Activated CD4-positive, alpha-beta T cell treated with anti-CD3 and anti-CD28 coated beads, Interleukin-2, amount 10 ng/mL, durations not matched to agents 7 days and 5 days (primary cell): ENCODE data around the gene NFKBIA. TPM values are rescaled to one million over a fixed set of nuclear protein-coding genes. Genes with fewer than 3 reads are reported as not detected.
"Not testable (repeated sequence)": the region's sequence is repeated elsewhere in the genome, so short reads cannot be mapped to it uniquely, and the experiment has no call there.

ENCODE experiments used
- CTCF ChIA-PET: fragments of 350-600 bp; sonication (Branson Sonifier 250); formaldehyde crosslinking; loops from one replicate; lab custom pipeline; 2021; ENCODE audit warnings: antibody characterized with exemption; lab: Charles Lee
- POLR2A ChIA-PET: fragments of 350-600 bp; sonication (Branson Sonifier 250); formaldehyde crosslinking; loops from one replicate; lab custom pipeline; 2021; ENCODE audit warnings: antibody characterized with exemption; lab: Charles Lee
- DNase-seq: peaks from one replicate; pipeline ENCODE4 v3.0.0-alpha.2; 2020
- H3K27ac Mint-ChIP-seq: one replicate; pipeline ENCODE4 v1.8.0; 2021; ENCODE audit warnings: mild to moderate bottlenecking, moderate library complexity, mixed read lengths
- H3K27me3 Mint-ChIP-seq: one replicate; pipeline ENCODE4 v1.8.0; 2021; ENCODE audit warnings: mixed read lengths
- H3K36me3 Mint-ChIP-seq: one replicate; pipeline ENCODE4 v1.8.0; 2021; ENCODE audit warnings: low read depth, mixed read lengths
- H3K4me1 Mint-ChIP-seq: one replicate; pipeline ENCODE4 v1.8.0; 2021; ENCODE audit warnings: mixed read lengths
- H3K4me3 Mint-ChIP-seq: one replicate; pipeline ENCODE4 v1.8.0; 2021; ENCODE audit warnings: mild to moderate bottlenecking, moderate library complexity, mixed read lengths
- H3K9me3 Mint-ChIP-seq: one replicate; pipeline ENCODE4 v1.8.0; 2021; ENCODE audit warnings: mixed read lengths
- total RNA-seq, 2 experiments: library from RNA; stranded (reverse); gene quantifications; one replicate each; pipeline ENCODE4 v1.2.3, GENCODE V29; 2021

Gene NFKBIA
- total RNA-seq, 2 experiments from 2014 or later = 60.1 to 61.7 TPM

GRCh38 chr14:35370969-35371368 lies 33.6 kb downstream of the NFKBIA start:
- H3K27me3 Mint-ChIP-seq = no peaks in the 10 kb centered on the region

GRCh38 chr14:35369701-35370191 lies 34.8 kb downstream of the NFKBIA start:
- Mint-ChIP-seq H3K4me1 (peaks cover 33% of the 10 kb centered on the region), H3K36me3 (no peaks in the 10 kb centered on the region), H3K27me3 (no peaks in the 10 kb centered on the region), H3K9me3 (peaks cover 4% of the 10 kb centered on the region), H3K4me3 (no peak overlapping the region), H3K27ac (no peak overlapping the region)
- DNase-seq = no peak
- ChIA-PET POLR2A (no interaction called here), CTCF (interaction anchor here (0.6 to 1.6 kb wide), 5 partner anchors 28 to 155 kb away, joined by 3 to 4 read pairs (median 3); partner anchors contain the start of gene NFKBIA)

More at GRCh38 chr14:35370969-35371368, 33.6 kb downstream of the NFKBIA start:
- H3K4me3 Mint-ChIP-seq = no peak overlapping the region
- peaks cover 25% of the 10 kb centered on the region for H3K4me1 Mint-ChIP-seq
- no peak overlapping the region for H3K27ac Mint-ChIP-seq
- no peak for DNase-seq
- ChIA-PET POLR2A (no interaction called here), CTCF (interaction anchor here (1.6 kb wide), 1 partner anchor 34 kb away, joined by 3 read pairs; the partner anchor contains the start of gene NFKBIA)
- H3K36me3 Mint-ChIP-seq = no peaks in the 10 kb centered on the region
- H3K9me3 Mint-ChIP-seq = peaks cover 4% of the 10 kb centered on the region

GRCh38 chr14:35368583-35369392 lies 35.8 kb downstream of the NFKBIA start:
- H3K36me3 Mint-ChIP-seq = no peaks in the 10 kb centered on the region
- no peaks in the 10 kb centered on the region for H3K27me3 Mint-ChIP-seq
- POLR2A ChIA-PET = no interaction called here
- DNase-seq = no peak
- H3K4me3 Mint-ChIP-seq = no peak overlapping the region
- H3K9me3 Mint-ChIP-seq = peaks cover 4% of the 10 kb centered on the region
- CTCF ChIA-PET = interaction anchor here (0.6 to 1.7 kb wide), 4 partner anchors 17 to 33 kb away, joined by 3 to 5 read pairs (median 4); no protein-coding TSS in a partner anchor
- peaks cover 33% of the 10 kb centered on the region for H3K4me1 Mint-ChIP-seq
- H3K27ac Mint-ChIP-seq = no peak overlapping the region

- H3K27ac Mint-ChIP-seq = peak overlapping the region; percentile 73
- H3K9me3 Mint-ChIP-seq = peaks cover 4% of the 10 kb centered on the region
- POLR2A ChIA-PET = interaction anchor here (1.0 kb wide), 1 partner anchor 31 kb away, joined by 3 read pairs; no protein-coding TSS in a partner anchor
- peaks cover 33% of the 10 kb centered on the region for H3K4me1 Mint-ChIP-seq
- no peaks in the 10 kb centered on the region for H3K27me3 Mint-ChIP-seq
- no peaks in the 10 kb centered on the region for H3K36me3 Mint-ChIP-seq
- no peak for DNase-seq
- H3K4me3 Mint-ChIP-seq = no peak overlapping the region
- CTCF ChIA-PET = interaction anchor here (0.6 to 1.7 kb wide), 9 partner anchors 8 to 137 kb away, joined by 3 to 12 read pairs (median 4); partner anchors contain the start of gene NFKBIA
Observed at GRCh38 chr14:35368139-35368460, 36.4 kb downstream of the NFKBIA start.

GRCh38 chr14:35367056-35367372 lies 37.5 kb downstream of the NFKBIA start:
- no peaks in the 10 kb centered on the region for H3K27me3 Mint-ChIP-seq
- ChIA-PET POLR2A (no interaction called here), CTCF (interaction anchor here (1.0 to 1.7 kb wide), 4 partner anchors 8 to 135 kb away, joined by 3 to 12 read pairs (median 4); no protein-coding TSS in a partner anchor)
- H3K4me1 Mint-ChIP-seq = peaks cover 30% of the 10 kb centered on the region
- no peak overlapping the region for H3K27ac Mint-ChIP-seq
- H3K36me3 Mint-ChIP-seq = no peaks in the 10 kb centered on the region
- peaks cover 4% of the 10 kb centered on the region for H3K9me3 Mint-ChIP-seq
- H3K4me3 Mint-ChIP-seq = no peak overlapping the region
- DNase-seq = no peak

- H3K27me3 Mint-ChIP-seq = no peaks in the 10 kb centered on the region
- ChIA-PET CTCF (interaction anchor here (1.4 to 1.8 kb wide), 3 partner anchors 8 to 10 kb away, joined by 4 to 12 read pairs (median 6); no protein-coding TSS in a partner anchor), POLR2A (no interaction called here)
- DNase-seq = no peak
- H3K36me3 Mint-ChIP-seq = no peaks in the 10 kb centered on the region
- H3K27ac Mint-ChIP-seq = no peak overlapping the region
- peaks cover 30% of the 10 kb centered on the region for H3K4me1 Mint-ChIP-seq
- no peak overlapping the region for H3K4me3 Mint-ChIP-seq
- peaks cover 4% of the 10 kb centered on the region for H3K9me3 Mint-ChIP-seq
Observed at GRCh38 chr14:35366521-35366976, 38.0 kb downstream of the NFKBIA start.

- no peak for DNase-seq
- no peak overlapping the region for H3K27ac Mint-ChIP-seq
- H3K4me3 Mint-ChIP-seq = no peak overlapping the region
- H3K9me3 Mint-ChIP-seq = peaks cover 1% of the 10 kb centered on the region
- H3K36me3 Mint-ChIP-seq = no peaks in the 10 kb centered on the region
- H3K4me1 Mint-ChIP-seq = peaks cover 30% of the 10 kb centered on the region
- CTCF ChIA-PET = interaction anchor here (0.6 to 2.2 kb wide), 11 partner anchors 9 to 1315 kb away, joined by 3 to 16 read pairs (median 3); no protein-coding TSS in a partner anchor
- POLR2A ChIA-PET = no interaction called here
- H3K27me3 Mint-ChIP-seq = no peaks in the 10 kb centered on the region
Observed at GRCh38 chr14:35366056-35366451, 38.5 kb downstream of the NFKBIA start.

GRCh38 chr14:35365130-35366055 lies 39.2 kb downstream of the NFKBIA start:
- Mint-ChIP-seq H3K9me3 (no peaks in the 10 kb centered on the region), H3K36me3 (no peaks in the 10 kb centered on the region), H3K27me3 (no peaks in the 10 kb centered on the region), H3K27ac (peak overlapping the region; percentile 38), H3K4me1 (peaks cover 30% of the 10 kb centered on the region), H3K4me3 (no peak overlapping the region)
- ChIA-PET CTCF (interaction anchor here (0.6 to 2.2 kb wide), 13 partner anchors 8 to 1314 kb away, joined by 3 to 16 read pairs (median 3); no protein-coding TSS in a partner anchor), POLR2A (interaction anchor here (0.9 kb wide), 1 partner anchor 65 kb away, joined by 3 read pairs; no protein-coding TSS in a partner anchor)
- DNase-seq = peak; percentile 31

- Mint-ChIP-seq H3K36me3 (no peaks in the 10 kb centered on the region), H3K4me1 (peaks cover 24% of the 10 kb centered on the region), H3K4me3 (no peak overlapping the region), H3K27ac (no peak overlapping the region), H3K27me3 (no peaks in the 10 kb centered on the region), H3K9me3 (no peaks in the 10 kb centered on the region)
- CTCF ChIA-PET = interaction anchor here (1.0 kb wide), 1 partner anchor 24 kb away, joined by 5 read pairs; no protein-coding TSS in a partner anchor
- POLR2A ChIA-PET = no interaction called here
- DNase-seq = no peak
Observed at GRCh38 chr14:35362911-35363374, 41.6 kb downstream of the NFKBIA start.

- POLR2A ChIA-PET = no interaction called here
- CTCF ChIA-PET = interaction anchor here (0.6 to 1.0 kb wide), 2 partner anchors 9 to 24 kb away, joined by 3 to 5 read pairs; no protein-coding TSS in a partner anchor
Observed at GRCh38 chr14:35362450-35362849, 42.1 kb downstream of the NFKBIA start.

GRCh38 chr14:35361141-35361480 lies 43.4 kb downstream of the NFKBIA start:
- Mint-ChIP-seq H3K4me3 (no peak overlapping the region), H3K27me3 (no peaks in the 10 kb centered on the region), H3K27ac (no peak overlapping the region), H3K9me3 (no peaks in the 10 kb centered on the region), H3K4me1 (peaks cover 13% of the 10 kb centered on the region), H3K36me3 (no peaks in the 10 kb centered on the region)
- no peak for DNase-seq
- POLR2A ChIA-PET = interaction anchor here (0.6 kb wide), 1 partner anchor 638 kb away, joined by 3 read pairs; no protein-coding TSS in a partner anchor
- CTCF ChIA-PET = no interaction called here

More at GRCh38 chr14:35362450-35362849, 42.1 kb downstream of the NFKBIA start:
- DNase-seq = no peak
- Mint-ChIP-seq H3K27ac (no peak overlapping the region), H3K36me3 (no peaks in the 10 kb centered on the region), H3K4me1 (peaks cover 19% of the 10 kb centered on the region), H3K9me3 (no peaks in the 10 kb centered on the region), H3K4me3 (no peak overlapping the region), H3K27me3 (no peaks in the 10 kb centered on the region)

GRCh38 chr14:35359655-35360054 lies 44.9 kb downstream of the NFKBIA start:
- H3K9me3 Mint-ChIP-seq, H3K4me1 Mint-ChIP-seq, H3K27me3 Mint-ChIP-seq, CTCF ChIA-PET, H3K4me3 Mint-ChIP-seq, H3K27ac Mint-ChIP-seq, POLR2A ChIA-PET, H3K36me3 Mint-ChIP-seq, DNase-seq: not testable (repeated sequence)
